ENCODE results near the gene PPP1R27.

PPP1R27 gene

GRCh38 chr17:81803728-81804558 lies 30.9 kb downstream of the PPP1R27 start, which contains the start of gene GCGR:
TSS of gene GCGR (plus strand) at chr17:81804150. CDS start at chr17:81809019, 4,869 bp downstream.
- Histone ChIP-seq H3K4me1 (ENCODE audit: control insufficient read depth in 1 of 2, insufficient read depth in 2 of 2, low read length in 2 of 2) (no peaks in the 10 kb centered on the region), H3K27ac (ENCODE audit: low read depth, low read length) (no peak within 1 kb of the TSS), H3K9me3 (ENCODE audit: control insufficient read depth in 1 of 2, low read length in 2 of 2) (no peaks in the 10 kb centered on the region), H3K36me3 (ENCODE audit: control insufficient read depth in 1 of 2, insufficient read depth in 2 of 2, low read length in 2 of 2) (no peaks in the 10 kb centered on the region), H3K27me3 (ENCODE audit: control insufficient read depth in 1 of 2, insufficient read depth in 2 of 2, low read length in 2 of 2) (peaks cover 56 to 63% of the 10 kb centered on the region in 2 donors), H3K9ac (ENCODE audit: low read depth in 1 of 2, low read length in 2 of 2) (no peak within 1 kb of the TSS), H3K4me3 (ENCODE audit: low read depth in 1 of 2, low read length in 2 of 2) (no peak within 1 kb of the TSS)

GRCh38 chr17:81802856-81803643 lies 31.8 kb downstream of the PPP1R27 start:
- H3K36me3 ChIP-seq (ENCODE audit: control insufficient read depth in 1 of 2, insufficient read depth in 2 of 2, low read length in 2 of 2), result no peaks in the 10 kb centered on the region
- H3K4me1 ChIP-seq (ENCODE audit: control insufficient read depth in 1 of 2, insufficient read depth in 2 of 2, low read length in 2 of 2), result no peaks in the 10 kb centered on the region
- peaks cover 50 to 61% of the 10 kb centered on the region in 2 donors for H3K27me3 ChIP-seq (ENCODE audit: control insufficient read depth in 1 of 2, insufficient read depth in 2 of 2, low read length in 2 of 2)
- no peak overlapping the region for H3K27ac ChIP-seq (ENCODE audit: low read depth, low read length)
- H3K4me3 ChIP-seq (ENCODE audit: low read depth in 1 of 2, low read length in 2 of 2), result no peak overlapping the region
- H3K9me3 ChIP-seq (ENCODE audit: control insufficient read depth in 1 of 2, low read length in 2 of 2), result no peaks in the 10 kb centered on the region
- no peak overlapping the region for H3K9ac ChIP-seq (ENCODE audit: low read depth in 1 of 2, low read length in 2 of 2)

GRCh38 chr17:81802048-81802758 lies 32.6 kb downstream of the PPP1R27 start:
- Histone ChIP-seq H3K27me3 (ENCODE audit: control insufficient read depth in 1 of 2, insufficient read depth in 2 of 2, low read length in 2 of 2) (peaks cover 42 to 54% of the 10 kb centered on the region in 2 donors), H3K9ac (ENCODE audit: low read depth in 1 of 2, low read length in 2 of 2) (no peak overlapping the region), H3K27ac (ENCODE audit: low read depth, low read length) (no peak overlapping the region), H3K4me3 (ENCODE audit: low read depth in 1 of 2, low read length in 2 of 2) (no peak overlapping the region), H3K36me3 (ENCODE audit: control insufficient read depth in 1 of 2, insufficient read depth in 2 of 2, low read length in 2 of 2) (no peaks in the 10 kb centered on the region), H3K4me1 (ENCODE audit: control insufficient read depth in 1 of 2, insufficient read depth in 2 of 2, low read length in 2 of 2) (no peaks in the 10 kb centered on the region), H3K9me3 (ENCODE audit: control insufficient read depth in 1 of 2, low read length in 2 of 2) (no peaks in the 10 kb centered on the region)

- no peak overlapping the region for H3K9ac ChIP-seq (ENCODE audit: low read depth in 1 of 2, low read length in 2 of 2)
- H3K36me3 ChIP-seq (ENCODE audit: control insufficient read depth in 1 of 2, insufficient read depth in 2 of 2, low read length in 2 of 2), result no peaks in the 10 kb centered on the region
- H3K9me3 ChIP-seq (ENCODE audit: control insufficient read depth in 1 of 2, low read length in 2 of 2), result no peaks in the 10 kb centered on the region
- H3K4me1 ChIP-seq (ENCODE audit: control insufficient read depth in 1 of 2, insufficient read depth in 2 of 2, low read length in 2 of 2), result no peaks in the 10 kb centered on the region
- no peak overlapping the region for H3K4me3 ChIP-seq (ENCODE audit: low read depth in 1 of 2, low read length in 2 of 2)
- peaks cover 36 to 45% of the 10 kb centered on the region in 2 donors for H3K27me3 ChIP-seq (ENCODE audit: control insufficient read depth in 1 of 2, insufficient read depth in 2 of 2, low read length in 2 of 2)
- H3K27ac ChIP-seq (ENCODE audit: low read depth, low read length), result no peak overlapping the region
Observed at GRCh38 chr17:81801327-81801726, 33.5 kb downstream of the PPP1R27 start.

- Histone ChIP-seq H3K27me3 (ENCODE audit: control insufficient read depth in 1 of 2, insufficient read depth in 2 of 2, low read length in 2 of 2) (peaks cover 0 to 20% of the 10 kb centered on the region in 2 donors), H3K9me3 (ENCODE audit: control insufficient read depth in 1 of 2, low read length in 2 of 2) (no peaks in the 10 kb centered on the region), H3K27ac (ENCODE audit: low read depth, low read length) (no peak overlapping the region), H3K9ac (ENCODE audit: low read depth in 1 of 2, low read length in 2 of 2) (no peak overlapping the region), H3K4me1 (ENCODE audit: control insufficient read depth in 1 of 2, insufficient read depth in 2 of 2, low read length in 2 of 2) (peaks cover 0 to 7% of the 10 kb centered on the region in 2 donors), H3K36me3 (ENCODE audit: control insufficient read depth in 1 of 2, insufficient read depth in 2 of 2, low read length in 2 of 2) (no peaks in the 10 kb centered on the region), H3K4me3 (ENCODE audit: low read depth in 1 of 2, low read length in 2 of 2) (no peak overlapping the region)
Observed at GRCh38 chr17:81794509-81794908, 40.3 kb downstream of the PPP1R27 start.

DNA sequence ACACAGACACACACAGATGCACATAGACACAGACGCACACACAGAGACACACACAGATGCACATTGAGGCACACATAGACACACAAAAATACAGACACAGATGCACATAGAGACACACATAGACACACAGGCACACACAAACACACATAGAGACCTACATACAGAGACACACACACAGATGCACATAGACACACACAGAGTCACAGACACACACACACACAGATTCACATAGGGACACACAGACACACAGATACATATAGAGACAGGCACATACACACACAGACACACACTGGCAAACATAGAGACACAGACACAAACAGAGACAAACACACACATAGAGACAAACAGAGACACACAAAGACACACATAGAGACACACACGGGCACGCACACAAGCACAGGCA lies 40.8 kb downstream of the PPP1R27 start:
- Histone ChIP-seq H3K27me3 (ENCODE audit: control insufficient read depth in 1 of 2, insufficient read depth in 2 of 2, low read length in 2 of 2) (peaks cover 0 to 20% of the 10 kb centered on the region in 2 donors), H3K36me3 (ENCODE audit: control insufficient read depth in 1 of 2, insufficient read depth in 2 of 2, low read length in 2 of 2) (no peaks in the 10 kb centered on the region), H3K9ac (ENCODE audit: low read depth in 1 of 2, low read length in 2 of 2) (no peak overlapping the region), H3K4me1 (ENCODE audit: control insufficient read depth in 1 of 2, insufficient read depth in 2 of 2, low read length in 2 of 2) (peaks cover 0 to 7% of the 10 kb centered on the region in 2 donors), H3K9me3 (ENCODE audit: control insufficient read depth in 1 of 2, low read length in 2 of 2) (no peaks in the 10 kb centered on the region), H3K27ac (ENCODE audit: low read depth, low read length) (no peak overlapping the region), H3K4me3 (ENCODE audit: low read depth in 1 of 2, low read length in 2 of 2) (no peak overlapping the region)

DNA sequence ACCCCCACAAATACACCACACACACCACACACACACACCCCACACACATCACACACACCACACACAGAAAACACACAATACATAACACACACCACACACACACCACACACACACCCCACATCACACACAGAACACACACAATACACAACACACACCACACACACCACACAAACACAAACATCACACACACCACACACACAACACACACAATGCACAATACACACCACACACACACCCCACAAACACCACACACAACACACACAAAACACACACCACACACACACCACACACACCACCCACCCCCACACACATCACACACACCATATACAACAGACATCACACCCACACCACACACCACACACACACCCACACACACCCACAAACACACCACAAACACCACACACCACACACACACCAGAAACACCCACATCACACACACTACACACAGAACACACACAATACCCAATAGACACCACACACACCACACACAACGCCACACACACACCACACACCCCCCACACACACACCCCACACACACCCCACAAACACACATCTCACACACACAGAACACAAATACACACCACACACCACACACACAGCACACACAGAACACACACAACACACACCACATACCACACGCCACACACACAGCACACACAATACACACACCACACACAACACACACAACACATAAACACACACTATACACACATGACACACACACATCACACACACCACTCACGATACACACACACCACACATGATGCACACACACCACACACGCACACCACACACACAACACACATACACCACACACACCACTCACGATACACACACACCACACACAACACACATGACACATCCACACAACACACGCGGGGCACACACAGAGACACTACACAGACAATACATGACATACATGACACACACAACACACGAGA lies 41.9 kb downstream of the PPP1R27 start:
- Histone ChIP-seq H3K36me3 (ENCODE audit: control insufficient read depth in 1 of 2, insufficient read depth in 2 of 2, low read length in 2 of 2) (no peaks in the 10 kb centered on the region), H3K27me3 (ENCODE audit: control insufficient read depth in 1 of 2, insufficient read depth in 2 of 2, low read length in 2 of 2) (peaks cover 0 to 20% of the 10 kb centered on the region in 2 donors), H3K9me3 (ENCODE audit: control insufficient read depth in 1 of 2, low read length in 2 of 2) (no peaks in the 10 kb centered on the region), H3K27ac (ENCODE audit: low read depth, low read length) (no peak overlapping the region), H3K4me3 (ENCODE audit: low read depth in 1 of 2, low read length in 2 of 2) (no peak overlapping the region), H3K4me1 (ENCODE audit: control insufficient read depth in 1 of 2, insufficient read depth in 2 of 2, low read length in 2 of 2) (peaks cover 0 to 7% of the 10 kb centered on the region in 2 donors), H3K9ac (ENCODE audit: low read depth in 1 of 2, low read length in 2 of 2) (no peak overlapping the region)

All from duodenal mucosa (tissue), 2 donors.